ENCODE measurements around the gene HOXD4. TPM values are rescaled to one million over a fixed set of nuclear protein-coding genes. Genes with fewer than 3 reads are reported as not detected.

HOXD4 gene
- total RNA-seq, 2 experiments from 2014 or later, result not detected

GRCh38 chr2:176107731-176108181, 43.6 kb upstream of the HOXD4 start:
- Mint-ChIP-seq H3K27me3 (peaks cover 90% of the 10 kb centered on the region), H3K36me3 (ENCODE audit: low read depth) (peaks cover 7% of the 10 kb centered on the region), H3K27ac (no peak overlapping the region), H3K4me1 (ENCODE audit: low read depth) (peaks cover 41% of the 10 kb centered on the region), H3K9me3 (no peaks in the 10 kb centered on the region), H3K4me3 (no peak overlapping the region)
- POLR2A ChIA-PET, result no interaction called here
- Histone ChIP-seq H3K4me3 (ENCODE audit: low read length) (no peak overlapping the region), H3K36me3 (ENCODE audit: insufficient read depth, low read length) (no peaks in the 10 kb centered on the region), H3K27me3 (ENCODE audit: control insufficient read depth in 1 of 2, insufficient read depth in 2 of 2, low read length in 2 of 2) (peaks cover 87 to 93% of the 10 kb centered on the region in 2 experiments), H3K9me3 (ENCODE audit: control insufficient read depth in 1 of 2, insufficient read depth in 1 of 2, low read length in 2 of 2) (peaks cover 3 to 66% of the 10 kb centered on the region in 2 experiments), H3K27ac (ENCODE audit: low read depth in 1 of 2, low read length in 2 of 2) (no peak overlapping the region), H3K4me1 (ENCODE audit: insufficient read depth, low read length) (peaks cover 35% of the 10 kb centered on the region)
- no peak for TF ChIP-seq CTCF (IDR thresholded peaks at IDR 0.05)
- no peak for ATAC-seq (ENCODE audit: poor library complexity)
- CTCF ChIA-PET, result no interaction called here
- DNase-seq, result peak in 2 of 14 experiments; percentile 1 to 29
- intact Hi-C loops (cut with DNase I, micrococcal nuclease), result no loop called here

GRCh38 chr2:176109192-176109901, 42.0 kb upstream of the HOXD4 start:
- Histone ChIP-seq H3K4me3 (ENCODE audit: low read length) (no peak overlapping the region), H3K27me3 (ENCODE audit: control insufficient read depth in 1 of 2, insufficient read depth in 2 of 2, low read length in 2 of 2) (peaks cover 87 to 93% of the 10 kb centered on the region in 2 experiments), H3K27ac (ENCODE audit: low read depth in 1 of 2, low read length in 2 of 2) (no peak overlapping the region), H3K4me1 (ENCODE audit: insufficient read depth, low read length) (peaks cover 30% of the 10 kb centered on the region), H3K9me3 (ENCODE audit: control insufficient read depth in 1 of 2, insufficient read depth in 1 of 2, low read length in 2 of 2) (peaks cover 8 to 71% of the 10 kb centered on the region in 2 experiments), H3K36me3 (ENCODE audit: insufficient read depth, low read length) (no peaks in the 10 kb centered on the region)
- Mint-ChIP-seq H3K27ac (peak overlapping the region; percentile 18), H3K4me1 (ENCODE audit: low read depth) (peaks cover 32% of the 10 kb centered on the region), H3K9me3 (no peaks in the 10 kb centered on the region), H3K36me3 (ENCODE audit: low read depth) (peaks cover 7% of the 10 kb centered on the region), H3K27me3 (peaks cover 90% of the 10 kb centered on the region), H3K4me3 (peak overlapping the region; percentile 8)
- POLR2A ChIA-PET, result interaction anchor here (2.4 kb wide), 1 partner anchor 11 kb away, joined by 8 read pairs; no protein-coding TSS in a partner anchor
- TF ChIP-seq CTCF (IDR thresholded peaks at IDR 0.05), result no peak
- DNase-seq (peak in 1 of 14 experiments; percentile 29), ATAC-seq (ENCODE audit: poor library complexity) (no peak)
- CTCF ChIA-PET, result interaction anchor here (1.8 kb wide), 1 partner anchor 18 kb away, joined by 6 read pairs; no protein-coding TSS in a partner anchor
- intact Hi-C loops (cut with DNase I, micrococcal nuclease), result no loop called here

- H3K36me3 ChIP-seq (ENCODE audit: insufficient read depth, low read length), result no peaks in the 10 kb centered on the region
- intact Hi-C loops (cut with DNase I, micrococcal nuclease), result loop anchor here in 1 of 2 experiments (2.0 to 5.0 kb wide), 2 partner anchors 13 to 33 kb away; no protein-coding TSS in a partner anchor
- H3K4me3 ChIP-seq (ENCODE audit: low read length), result no peak overlapping the region
- peaks cover 24% of the 10 kb centered on the region for H3K4me1 ChIP-seq (ENCODE audit: insufficient read depth, low read length)
- Mint-ChIP-seq H3K27me3 (peaks cover 90% of the 10 kb centered on the region), H3K4me1 (ENCODE audit: low read depth) (peaks cover 28% of the 10 kb centered on the region), H3K4me3 (no peak overlapping the region), H3K9me3 (no peaks in the 10 kb centered on the region), H3K27ac (no peak overlapping the region), H3K36me3 (ENCODE audit: low read depth) (peaks cover 7% of the 10 kb centered on the region)
- no peak overlapping the region for H3K27ac ChIP-seq (ENCODE audit: low read depth in 1 of 2, low read length in 2 of 2)
- no peak for TF ChIP-seq CTCF (IDR thresholded peaks at IDR 0.05)
- ChIA-PET POLR2A (interaction anchor here (0.7 to 2.4 kb wide), 4 partner anchors 11 to 62 kb away, joined by 3 to 8 read pairs (median 4); no protein-coding TSS in a partner anchor), CTCF (interaction anchor here (1.2 to 1.8 kb wide), 2 partner anchors 8 to 17 kb away, joined by 3 to 6 read pairs; no protein-coding TSS in a partner anchor)
- DNase-seq, result no peak
- no peak for ATAC-seq (ENCODE audit: poor library complexity)
- H3K9me3 ChIP-seq (ENCODE audit: control insufficient read depth in 1 of 2, insufficient read depth in 1 of 2, low read length in 2 of 2), result peaks cover 11 to 71% of the 10 kb centered on the region in 2 experiments
- H3K27me3 ChIP-seq (ENCODE audit: control insufficient read depth in 1 of 2, insufficient read depth in 2 of 2, low read length in 2 of 2), result peaks cover 87 to 93% of the 10 kb centered on the region in 2 experiments
Observed at GRCh38 chr2:176109946-176110345, 41.4 kb upstream of the HOXD4 start.
